Measurements from ENCODE around the gene CEP63.

- TF ChIP-seq CTCF (IDR thresholded peaks at IDR 0.05; ENCODE audit: poor library complexity, severe bottlenecking) = no peak
- TF ChIP-seq POLR2AphosphoS5 (IDR thresholded peaks at IDR 0.05) = no peak
- no peak for TF ChIP-seq TAF1 (IDR thresholded peaks at IDR 0.05; ENCODE audit: low read depth)
- no peak for TF ChIP-seq EZH2 (IDR thresholded peaks at IDR 0.05; ENCODE audit: borderline replicate concordance, insufficient read depth, low read length, poor library complexity, severe bottlenecking)
- TF ChIP-seq EP300 (conservative IDR thresholded peaks at IDR 0.05; ENCODE audit: poor library complexity, severe bottlenecking) = no peak
- TF ChIP-seq REST (IDR thresholded peaks at IDR 0.05; ENCODE audit: borderline replicate concordance) = no peak
Measured at GRCh38 chr3:134482622-134483021, 3.2 kb upstream of the CEP63 start.
